ENCODE measurements around the gene LZTS3. TPM values are rescaled to one million over a fixed set of nuclear protein-coding genes. Genes with fewer than 3 reads are reported as not detected.

Gene LZTS3
- total and polyA plus RNA-seq, 2 of the 13 experiments (the other 11 are each of a cell fraction or from before 2014, with no cell fraction given): 10.1 to 31.3 TPM

DNA sequence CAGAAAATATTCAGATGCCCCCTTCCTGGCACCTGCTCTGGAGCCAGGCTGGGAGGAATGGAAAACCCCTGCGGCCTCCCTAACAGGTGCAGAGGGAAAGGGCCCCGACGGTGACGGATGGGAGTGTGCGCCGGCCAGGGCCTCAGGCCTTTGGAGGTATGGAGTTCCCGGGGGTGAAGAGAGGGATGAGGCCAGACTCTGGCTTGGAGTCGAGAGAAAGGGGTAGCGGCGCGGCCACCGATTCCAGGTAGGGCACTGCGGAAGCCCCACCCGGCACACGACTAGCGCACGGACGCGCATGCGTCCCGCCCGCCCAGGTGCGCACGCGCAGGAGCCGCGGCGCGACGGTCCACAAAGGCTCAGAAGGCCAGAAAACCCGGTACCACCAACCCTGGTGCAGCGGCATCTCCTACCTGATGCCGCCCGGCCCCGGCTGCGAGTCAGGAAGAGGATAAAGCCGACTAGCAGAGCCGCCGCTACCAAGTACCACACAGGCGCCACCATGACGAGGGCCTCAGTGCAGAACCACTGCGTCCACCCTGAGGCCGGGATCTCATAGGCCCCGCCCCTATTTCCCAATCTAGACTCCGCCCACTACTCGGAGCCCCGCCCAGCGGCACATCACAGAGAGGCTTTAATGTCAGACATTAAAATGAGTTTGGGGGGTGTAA is 30.9 kb upstream of the LZTS3 start, which contains the start of gene DDRGK1 (continued):
- TF ChIP-seq FOXA3 (CRISPR knock-in tag; IDR thresholded peaks at IDR 0.05) (peak; percentile 46; the same call in 1 of the 2 replicates), RNF2 (conservative IDR thresholded peaks at IDR 0.05; ENCODE audit: low read depth) (peak; percentile 61), ZNF619 (CRISPR knock-in tag; IDR thresholded peaks at IDR 0.05) (peak; percentile 27; the same call in 1 of the 2 replicates), ZNF431 (CRISPR knock-in tag; IDR thresholded peaks at IDR 0.05; ENCODE audit: borderline replicate concordance, low read depth) (peak; percentile 89), MBNL3 (CRISPR knock-in tag; conservative IDR thresholded peaks at IDR 0.05) (no peak), ZNF615 (CRISPR knock-in tag; IDR thresholded peaks at IDR 0.05; ENCODE audit: borderline replicate concordance) (no peak; the same call in 1 of the 2 replicates), RARG (CRISPR knock-in tag; IDR thresholded peaks at IDR 0.05; ENCODE audit: low read depth) (peak; percentile 89; the same call in 1 of the 2 replicates), ZNF180 (CRISPR knock-in tag; IDR thresholded peaks at IDR 0.05; ENCODE audit: borderline replicate concordance, low read depth) (0 out of 2 replicates have a peak, but pooled peaks have one; percentile 54), TARDBP (CRISPR knock-in tag; IDR thresholded peaks at IDR 0.05) (peak; percentile 81), ZNF446 (CRISPR knock-in tag; IDR thresholded peaks at IDR 0.05) (peak; percentile 89; the same call in 1 of the 2 replicates), MTF1 (CRISPR knock-in tag; IDR thresholded peaks at IDR 0.05) (peak; percentile 11; the same call in 1 of the 2 replicates), GTF2F1 (IDR thresholded peaks at IDR 0.05; ENCODE audit: low read length) (no peak), ZNF724P (CRISPR knock-in tag; IDR thresholded peaks at IDR 0.05; ENCODE audit: borderline replicate concordance) (peak; percentile 40; the same call in 1 of the 2 replicates), NR2F6 (IDR thresholded peaks at IDR 0.05) (no peak), NR2F6 (CRISPR knock-in tag; IDR thresholded peaks at IDR 0.05) (peak; percentile 18), ZSCAN25 (CRISPR knock-in tag; IDR thresholded peaks at IDR 0.05) (peak; percentile 83), ZBTB20 (CRISPR knock-in tag; IDR thresholded peaks at IDR 0.05; ENCODE audit: borderline replicate concordance, low read depth) (peak; percentile 47; the same call in 1 of the 2 replicates), THAP11 (CRISPR knock-in tag; IDR thresholded peaks at IDR 0.05) (peak; percentile 86), SATB2 (CRISPR knock-in tag; IDR thresholded peaks at IDR 0.05) (peak; percentile 89; the same call in 1 of the 2 replicates), ZNF598 (CRISPR knock-in tag; IDR thresholded peaks at IDR 0.05; ENCODE audit: borderline replicate concordance) (peak; percentile 94), MEIS1 (CRISPR knock-in tag; IDR thresholded peaks at IDR 0.05; ENCODE audit: borderline replicate concordance) (peak; percentile 98), NAIF1 (CRISPR knock-in tag; IDR thresholded peaks at IDR 0.05; ENCODE audit: borderline replicate concordance) (peak; percentile 51; the same call in 1 of the 2 replicates), MAFF (IDR thresholded peaks at IDR 0.05; ENCODE audit: low read depth, low read length) (no peak), ZMYM2 (CRISPR knock-in tag; IDR thresholded peaks at IDR 0.05) (no peak), MEIS2 (CRISPR knock-in tag; IDR thresholded peaks at IDR 0.05) (no peak; the same call in 1 of the 2 replicates), NFE2L2 (IDR thresholded peaks at IDR 0.05; ENCODE audit: low read length) (no peak), ZSCAN29 (CRISPR knock-in tag; conservative IDR thresholded peaks at IDR 0.05) (peak; percentile 56; the same call in 1 of the 2 replicates)
- TF ChIP-seq, protein P1, sequence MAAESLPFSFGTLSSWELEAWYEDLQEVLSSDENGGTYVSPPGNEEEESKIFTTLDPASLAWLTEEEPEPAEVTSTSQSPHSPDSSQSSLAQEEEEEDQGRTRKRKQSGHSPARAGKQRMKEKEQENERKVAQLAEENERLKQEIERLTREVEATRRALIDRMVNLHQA (CRISPR knock-in tag; IDR thresholded peaks at IDR 0.05): no peak; the same call in 1 of the 2 replicates
- TF ChIP-seq, protein P2, sequence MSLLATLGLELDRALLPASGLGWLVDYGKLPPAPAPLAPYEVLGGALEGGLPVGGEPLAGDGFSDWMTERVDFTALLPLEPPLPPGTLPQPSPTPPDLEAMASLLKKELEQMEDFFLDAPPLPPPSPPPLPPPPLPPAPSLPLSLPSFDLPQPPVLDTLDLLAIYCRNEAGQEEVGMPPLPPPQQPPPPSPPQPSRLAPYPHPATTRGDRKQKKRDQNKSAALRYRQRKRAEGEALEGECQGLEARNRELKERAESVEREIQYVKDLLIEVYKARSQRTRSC (CRISPR knock-in tag; IDR thresholded peaks at IDR 0.05; ENCODE audit: low read depth): peak; percentile 97
- TF ChIP-seq, protein P3, sequence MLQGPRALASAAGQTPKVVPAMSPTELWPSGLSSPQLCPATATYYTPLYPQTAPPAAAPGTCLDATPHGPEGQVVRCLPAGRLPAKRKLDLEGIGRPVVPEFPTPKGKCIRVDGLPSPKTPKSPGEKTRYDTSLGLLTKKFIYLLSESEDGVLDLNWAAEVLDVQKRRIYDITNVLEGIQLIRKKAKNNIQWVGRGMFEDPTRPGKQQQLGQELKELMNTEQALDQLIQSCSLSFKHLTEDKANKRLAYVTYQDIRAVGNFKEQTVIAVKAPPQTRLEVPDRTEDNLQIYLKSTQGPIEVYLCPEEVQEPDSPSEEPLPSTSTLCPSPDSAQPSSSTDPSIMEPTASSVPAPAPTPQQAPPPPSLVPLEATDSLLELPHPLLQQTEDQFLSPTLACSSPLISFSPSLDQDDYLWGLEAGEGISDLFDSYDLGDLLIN (CRISPR knock-in tag; IDR thresholded peaks at IDR 0.05; ENCODE audit: borderline replicate concordance): peak; percentile 86; the same call in 1 of the 2 replicates
